NCI-H526 treated with DMSO at 0.1 percent for 48 hours (cell line): ENCODE measurements around the gene DMPK.
A peak's percentile ranks its signal among the peaks of the same experiment; 100 is the strongest.
"Not testable (repeated sequence)": the region's sequence is repeated elsewhere in the genome, so short reads cannot be mapped to it uniquely, and the experiment has no call there.

ENCODE experiments used
- DNase-seq: peaks from one replicate; lab custom pipeline; 2025; lab: John Stamatoyannopoulos, UW

The DMPK gene

GRCh38 chr19:45814851-45815480 is 32.7 kb upstream of the DMPK start, which contains the start of gene RSPH6A:
Gene RSPH6A, minus strand, starts transcription at chr19:45815308. Its CDS starts 132 bp downstream, at chr19:45815176.
- no peak for DNase-seq

DNA sequence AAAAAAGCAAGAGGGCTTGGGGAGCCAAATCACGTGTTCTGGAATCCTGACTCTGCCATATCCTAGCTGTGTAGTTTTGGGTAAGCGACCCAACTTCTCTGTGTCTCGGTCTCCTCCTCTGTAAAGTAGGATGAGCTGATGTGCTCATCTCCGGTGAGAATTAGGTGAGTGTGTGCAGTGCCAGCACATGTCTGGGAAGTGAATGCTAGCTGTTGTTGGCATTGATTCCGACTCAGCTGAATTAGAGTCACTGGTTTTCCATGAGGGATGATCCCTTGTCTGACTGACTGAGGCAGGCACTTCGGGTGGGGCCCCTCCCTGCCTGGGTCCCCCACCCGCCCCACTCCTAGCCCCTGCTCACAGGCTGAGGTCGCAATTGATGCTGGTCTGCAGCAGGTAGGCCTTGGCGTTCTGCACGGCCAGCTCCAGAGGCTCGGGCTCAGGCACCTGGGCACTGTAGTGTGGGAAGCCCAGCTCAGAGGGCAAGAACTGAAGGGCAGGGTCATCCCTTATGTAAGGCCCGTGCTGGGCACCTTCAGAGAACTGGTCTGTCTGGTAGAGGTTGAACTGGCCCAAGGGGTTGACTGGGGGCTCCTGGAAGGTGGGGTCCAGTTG is 32.0 kb upstream of the DMPK start:
- no peak for DNase-seq

- no peak for DNase-seq
Observed at GRCh38 chr19:45812297-45812696, 30.0 kb upstream of the DMPK start.

GRCh38 chr19:45809643-45810159 is 27.4 kb upstream of the DMPK start:
- no peak for DNase-seq

DNA sequence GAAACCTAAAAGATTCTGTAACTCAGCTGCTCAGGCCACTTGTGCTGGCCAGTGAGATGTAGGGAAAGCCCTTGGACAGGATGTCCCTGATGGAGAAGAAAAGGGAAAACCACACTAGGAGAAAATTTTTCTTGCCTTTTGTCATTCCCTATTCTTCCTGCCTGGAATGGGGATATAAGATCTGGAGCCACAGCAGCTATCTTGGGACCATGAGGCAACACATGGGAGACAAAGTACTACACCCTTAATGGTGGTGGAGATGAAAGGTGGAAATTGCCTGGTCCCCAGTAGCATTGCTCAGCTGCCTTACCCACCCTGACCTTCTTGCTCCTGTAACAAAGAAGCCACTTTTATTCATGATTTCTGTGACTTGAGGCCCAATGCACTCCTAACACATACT is 23.4 kb upstream of the DMPK start:
- no peak for DNase-seq

DNA sequence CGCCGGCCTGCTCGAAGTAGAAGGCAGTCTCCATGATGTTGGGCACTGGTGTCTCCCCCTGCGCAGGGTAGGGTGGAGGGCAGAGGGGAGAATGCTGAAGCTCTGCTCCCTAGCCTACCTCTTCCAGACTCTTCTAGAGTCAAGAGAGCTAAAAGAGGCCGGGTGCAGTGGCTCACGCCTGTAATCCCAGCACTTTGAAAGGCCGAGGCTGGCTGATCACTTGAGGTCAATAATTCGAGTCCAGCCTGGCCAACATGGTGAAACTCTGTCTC is 22.6 kb upstream of the DMPK start:
- DNase-seq = no peak

GRCh38 chr19:45804140-45804958 is 22.1 kb upstream of the DMPK start:
- no peak for DNase-seq

DNA sequence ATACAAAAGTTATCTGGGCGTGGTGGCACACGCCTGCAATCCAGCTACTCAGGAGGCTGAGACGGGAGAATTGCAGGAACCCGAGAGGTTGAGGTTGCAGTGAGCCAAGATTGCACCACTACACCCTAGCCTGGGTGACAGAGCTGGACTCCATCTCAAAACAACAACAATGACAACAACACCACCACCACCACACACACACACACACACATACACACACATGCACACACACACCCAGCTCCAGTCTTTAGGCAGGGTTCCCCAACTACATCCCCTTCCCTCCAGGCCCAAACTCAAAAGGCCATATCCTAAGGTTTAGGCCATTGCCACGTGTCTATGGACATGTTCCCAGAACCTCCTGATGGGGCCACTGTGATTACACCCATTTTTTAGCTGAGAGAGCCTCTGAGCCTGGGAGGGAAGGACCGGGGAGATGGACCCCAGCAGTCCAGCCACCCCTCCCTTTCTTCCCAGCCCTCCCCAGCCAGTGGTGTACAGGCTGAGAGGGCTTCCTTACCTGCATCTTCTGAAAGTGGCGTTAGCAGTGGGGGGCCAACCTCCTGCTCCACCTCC is 19.4 kb upstream of the DMPK start:
- no peak for DNase-seq

DNA sequence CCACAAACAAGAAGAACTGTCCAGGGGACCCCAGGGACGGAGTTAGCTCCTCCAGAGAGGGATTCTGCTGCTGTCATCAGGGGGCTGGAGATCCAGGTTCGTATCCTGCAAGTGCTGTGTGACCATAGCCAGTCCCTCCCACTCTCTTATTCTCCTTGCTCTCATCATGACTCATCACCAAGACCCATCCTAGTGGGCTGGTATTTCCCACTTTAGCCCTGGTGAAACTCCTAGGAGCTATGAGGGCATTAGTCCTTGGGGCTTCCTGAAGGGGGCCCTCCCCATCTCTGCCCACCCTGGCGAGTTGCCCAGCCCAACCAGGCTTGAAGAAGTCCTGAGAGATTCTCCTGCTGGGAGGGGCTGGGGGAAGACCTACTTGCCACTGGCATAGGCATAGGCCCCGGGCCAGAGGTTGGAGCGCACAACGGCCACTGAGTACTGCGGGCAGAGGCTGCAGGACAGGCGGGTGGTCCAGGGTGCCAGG is 17.8 kb upstream of the DMPK start:
- no peak for DNase-seq

GRCh38 chr19:45799541-45799940 is 17.3 kb upstream of the DMPK start:
- DNase-seq = not testable (repeated sequence)

GRCh38 chr19:45798995-45799517 is 16.8 kb upstream of the DMPK start:
- no peak for DNase-seq

GRCh38 chr19:45794627-45795026 is 12.3 kb upstream of the DMPK start:
- DNase-seq = no peak

DNA sequence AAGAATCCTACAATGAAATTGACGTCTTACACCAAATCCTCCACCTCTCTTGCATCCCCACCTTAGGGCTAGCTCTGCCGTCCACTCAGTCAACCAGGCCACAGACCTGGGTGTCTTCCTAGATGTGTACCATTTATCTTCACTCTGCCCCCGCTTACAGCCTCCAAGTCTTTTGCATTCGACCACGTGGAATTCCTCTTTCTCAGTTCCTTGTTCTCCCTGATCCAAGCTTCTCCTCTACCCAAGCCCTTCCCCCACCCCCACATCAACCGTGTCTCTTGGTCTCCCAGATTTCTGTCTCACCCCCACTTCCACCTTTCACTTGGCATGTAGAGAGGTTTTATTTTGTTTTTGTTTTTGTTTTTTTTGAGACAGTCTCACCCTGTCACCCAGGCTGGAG is 11.6 kb upstream of the DMPK start:
- DNase-seq = no peak

DNA sequence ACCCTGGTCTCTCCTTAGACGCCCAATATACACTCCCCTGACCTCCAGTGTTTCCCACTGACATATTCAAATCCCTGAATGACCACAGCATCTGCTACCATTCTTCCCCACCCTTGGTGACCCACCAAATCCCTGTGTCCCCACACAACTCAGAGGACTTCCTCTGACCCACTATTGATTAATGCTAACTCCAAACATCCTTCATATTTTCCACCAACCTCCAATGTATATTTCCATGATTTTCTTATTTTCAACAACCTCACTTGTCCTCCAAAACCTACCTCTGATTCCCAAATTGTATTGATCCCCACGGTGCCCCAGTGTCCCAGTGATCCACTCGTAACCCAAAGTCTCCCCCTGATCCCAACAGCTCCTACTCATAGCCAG is 10.9 kb upstream of the DMPK start:
- no peak for DNase-seq

- DNase-seq = peak; percentile 95
Observed at GRCh38 chr19:45792470-45793177, 10.3 kb upstream of the DMPK start, which contains the start of gene DMWD. Gene DMWD, minus strand, starts transcription at chr19:45792845. Its CDS starts 89 bp downstream, at chr19:45792756.

GRCh38 chr19:45791744-45792469 is 9.6 kb upstream of the DMPK start:
- DNase-seq = no peak

GRCh38 chr19:45790942-45791341 is 8.7 kb upstream of the DMPK start:
- no peak for DNase-seq

DNA sequence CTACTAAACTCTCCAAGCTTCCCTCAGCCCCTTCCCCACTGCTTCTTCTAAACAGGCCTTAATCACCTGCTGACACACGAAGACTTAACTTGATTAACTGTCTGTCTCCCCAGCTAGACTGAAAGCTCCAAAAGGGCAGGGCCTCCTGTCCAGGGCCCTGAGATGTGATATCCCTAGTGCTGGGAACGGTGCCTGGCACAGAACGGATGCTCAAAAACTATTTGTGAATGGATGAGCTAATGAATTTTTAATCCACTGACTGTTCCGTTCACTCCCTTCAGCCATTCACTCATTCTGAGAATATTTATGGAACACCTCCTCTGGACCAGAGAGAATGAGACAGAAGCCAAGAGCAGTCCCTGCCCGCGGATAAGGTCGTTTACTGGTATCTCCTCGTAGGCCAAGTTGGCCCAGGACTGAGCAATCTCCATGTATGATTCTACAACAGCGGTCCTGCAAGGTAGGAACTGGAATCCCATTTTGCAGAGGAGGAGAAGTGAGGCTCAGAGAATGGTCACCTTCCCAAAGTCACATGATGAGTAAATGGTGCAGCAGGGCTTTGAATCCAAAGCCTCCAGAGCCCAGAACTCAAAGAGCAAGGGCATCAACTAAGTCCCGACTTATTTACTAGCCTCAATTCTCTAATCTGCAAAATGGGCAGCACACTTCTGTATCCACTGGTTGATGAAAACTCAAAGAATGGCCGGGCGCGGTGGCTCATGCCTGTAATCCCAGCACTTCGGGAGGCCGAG is 6.9 kb upstream of the DMPK start:
- DNase-seq = no peak

DNA sequence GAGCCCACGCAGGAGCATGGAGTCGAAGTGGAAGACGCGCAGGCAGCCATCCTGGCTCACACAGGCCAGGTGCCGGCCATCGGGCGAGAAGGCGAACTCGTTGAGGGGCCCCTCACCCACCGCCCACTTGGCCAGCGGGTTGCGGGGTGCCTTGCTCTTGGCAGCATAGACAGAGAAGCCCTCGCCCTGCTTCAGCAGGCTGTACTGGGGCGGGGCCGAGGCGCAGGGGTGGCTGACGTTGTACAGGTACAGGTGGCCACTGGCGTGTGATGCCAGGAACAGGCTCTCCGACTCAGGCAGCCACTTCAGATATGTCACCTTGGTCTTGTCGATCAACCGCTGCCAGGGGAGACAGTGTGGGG is 4.2 kb upstream of the DMPK start:
- DNase-seq = no peak

DNA sequence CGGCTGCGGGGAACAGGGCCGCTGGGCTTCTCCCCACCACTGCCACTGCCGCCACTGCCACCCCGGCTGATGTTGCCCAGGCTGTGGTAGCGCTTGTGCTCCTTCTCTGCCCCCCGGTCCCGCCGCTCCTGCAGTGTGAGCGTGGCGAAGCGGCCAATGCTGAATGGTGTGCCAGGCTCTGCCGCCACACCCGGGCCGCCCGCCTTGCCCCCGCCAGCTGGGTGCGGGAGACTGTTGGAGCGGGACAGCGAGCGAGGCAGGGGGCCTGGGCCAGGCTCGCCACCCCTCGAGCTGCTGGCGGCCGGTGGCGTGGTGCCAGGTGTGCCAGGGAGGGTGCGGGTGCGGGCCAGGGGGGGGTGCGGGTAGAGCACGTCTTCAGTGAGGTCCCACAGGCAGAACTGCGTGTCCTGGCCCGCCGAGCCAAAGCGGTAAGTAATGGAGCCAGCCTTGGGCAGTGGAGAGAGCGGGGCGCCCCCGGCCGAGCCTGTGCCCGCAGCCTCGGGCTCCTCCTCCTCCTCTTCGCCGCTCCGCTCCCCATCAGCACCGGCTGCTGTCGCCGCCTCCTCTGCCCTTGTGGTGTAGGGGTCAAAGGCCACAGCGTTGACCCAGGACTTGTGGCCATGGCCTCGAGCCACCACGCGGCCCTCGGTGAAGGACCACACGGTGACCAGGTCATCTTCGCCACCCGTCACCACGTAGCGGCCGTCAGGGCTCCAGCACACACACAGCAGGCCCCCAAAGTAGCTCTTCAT is 3.7 kb upstream of the DMPK start:
- no peak for DNase-seq
